ENCODE data around the gene TAPBP. TPM values are rescaled to one million over a fixed set of nuclear protein-coding genes. Genes with fewer than 3 reads are reported as not detected.

Gene TAPBP
- total RNA-seq, 4 donors from 2014 or later: 68.1 to 101 (median 77.0) TPM

DNA sequence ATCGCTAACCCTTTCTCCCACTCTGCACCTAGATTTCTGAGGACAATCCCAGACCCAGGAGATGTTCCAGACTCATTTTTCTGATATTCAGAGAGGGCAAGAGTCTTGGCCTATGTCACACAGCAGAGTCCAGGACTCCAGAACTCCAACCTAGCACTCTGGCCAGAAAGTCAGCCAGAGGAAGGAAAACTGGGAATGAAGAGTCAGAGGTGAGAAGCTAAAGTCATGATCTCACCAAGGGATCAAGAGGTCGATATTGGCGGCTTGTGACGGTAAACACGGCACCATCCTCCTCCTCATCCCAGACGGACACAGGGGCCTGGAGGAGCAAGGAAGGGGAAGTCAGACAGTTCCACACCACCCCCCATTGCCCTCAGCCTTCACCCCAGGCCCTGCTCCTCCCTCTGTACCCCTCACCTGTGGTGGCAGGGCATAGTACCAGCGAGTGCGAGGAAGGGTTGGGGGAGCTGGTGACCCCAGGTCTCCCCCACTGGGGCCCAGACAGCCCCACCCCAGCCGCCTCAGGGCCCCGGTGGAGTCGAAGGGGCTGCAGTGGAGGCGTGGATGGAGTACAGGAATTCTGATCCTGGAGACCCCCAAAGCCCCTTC is 17.0 kb downstream of the TAPBP start:
- WGBS, 2 donors: 55 to 67% methylated on average over 3 to 8 of the region's 12 CpGs
- peak overlapping the region; percentile 93 to 100 (median 98) for H3K27ac ChIP-seq
- no peak for TF ChIP-seq POLR2A (IDR thresholded peaks at IDR 0.05)
- TF ChIP-seq, protein P1, sequence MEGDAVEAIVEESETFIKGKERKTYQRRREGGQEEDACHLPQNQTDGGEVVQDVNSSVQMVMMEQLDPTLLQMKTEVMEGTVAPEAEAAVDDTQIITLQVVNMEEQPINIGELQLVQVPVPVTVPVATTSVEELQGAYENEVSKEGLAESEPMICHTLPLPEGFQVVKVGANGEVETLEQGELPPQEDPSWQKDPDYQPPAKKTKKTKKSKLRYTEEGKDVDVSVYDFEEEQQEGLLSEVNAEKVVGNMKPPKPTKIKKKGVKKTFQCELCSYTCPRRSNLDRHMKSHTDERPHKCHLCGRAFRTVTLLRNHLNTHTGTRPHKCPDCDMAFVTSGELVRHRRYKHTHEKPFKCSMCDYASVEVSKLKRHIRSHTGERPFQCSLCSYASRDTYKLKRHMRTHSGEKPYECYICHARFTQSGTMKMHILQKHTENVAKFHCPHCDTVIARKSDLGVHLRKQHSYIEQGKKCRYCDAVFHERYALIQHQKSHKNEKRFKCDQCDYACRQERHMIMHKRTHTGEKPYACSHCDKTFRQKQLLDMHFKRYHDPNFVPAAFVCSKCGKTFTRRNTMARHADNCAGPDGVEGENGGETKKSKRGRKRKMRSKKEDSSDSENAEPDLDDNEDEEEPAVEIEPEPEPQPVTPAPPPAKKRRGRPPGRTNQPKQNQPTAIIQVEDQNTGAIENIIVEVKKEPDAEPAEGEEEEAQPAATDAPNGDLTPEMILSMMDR (IDR thresholded peaks at IDR 0.05): no peak
- H3K36me3 ChIP-seq: peaks cover 12 to 59% (median 29%) of the 10 kb centered on the region in 3 donors
- intact Hi-C loops (cut with DNase I): no loop called here
- peaks cover 15 to 65% (median 30%) of the 10 kb centered on the region in 3 donors for H3K4me1 ChIP-seq
- H3K27me3 ChIP-seq: no peaks in the 10 kb centered on the region
- no peak for DNase-seq
- H3K9me3 ChIP-seq: no peaks in the 10 kb centered on the region
- peak overlapping the region; percentile 77 to 93 (median 82) for H3K4me3 ChIP-seq

DNA sequence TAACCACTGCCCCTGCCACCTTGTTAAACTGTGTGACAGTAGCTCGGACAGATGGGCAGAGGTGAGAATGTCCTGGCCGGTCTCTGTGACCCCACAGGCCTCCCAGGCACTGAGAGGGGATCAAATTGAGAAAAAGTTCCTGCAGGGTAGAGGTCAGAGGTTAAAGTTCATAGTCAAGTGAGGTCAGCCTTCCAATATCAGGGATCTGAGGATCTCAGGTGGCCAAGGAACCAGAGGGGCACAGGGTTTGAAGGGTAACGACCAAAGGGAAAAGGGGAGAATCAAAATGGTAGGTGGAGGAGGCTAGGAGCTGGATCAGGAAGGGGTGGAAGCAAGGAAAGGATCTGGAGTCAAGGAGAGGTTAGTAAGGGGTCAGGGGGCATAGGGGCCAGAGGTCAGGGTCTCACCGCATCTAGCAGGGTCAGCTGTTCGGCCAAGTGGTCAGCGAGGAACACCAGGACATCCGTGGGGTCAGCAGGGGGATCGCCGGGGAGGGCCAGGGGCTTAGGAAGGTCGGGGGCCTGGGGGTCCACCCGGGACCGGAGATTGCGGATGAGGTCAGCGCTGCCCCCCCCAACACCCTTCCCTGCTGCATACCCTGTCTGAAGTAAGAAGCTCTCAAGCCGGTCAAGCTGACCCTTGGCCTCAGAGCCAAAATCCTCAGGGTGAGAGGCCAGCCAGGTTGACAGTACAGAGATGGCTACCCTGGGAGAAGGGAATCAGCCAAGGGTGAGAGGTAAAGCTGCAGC is 18.1 kb downstream of the TAPBP start:
- 87 to 89% methylated on average over 10 to 15 of the region's 15 CpGs for WGBS, 2 donors
- intact Hi-C loops (cut with DNase I): no loop called here
- Histone ChIP-seq H3K9me3 (no peaks in the 10 kb centered on the region), H3K27ac (peak overlapping the region in 2 of 4 donors; percentile 93 to 100), H3K4me3 (no peak overlapping the region), H3K36me3 (peaks cover 18 to 59% (median 31%) of the 10 kb centered on the region in 3 donors), H3K27me3 (no peaks in the 10 kb centered on the region), H3K4me1 (peaks cover 15 to 61% (median 27%) of the 10 kb centered on the region in 3 donors)
- no peak for DNase-seq
- no peak for TF ChIP-seq POLR2A (IDR thresholded peaks at IDR 0.05)
- TF ChIP-seq, protein P1 (IDR thresholded peaks at IDR 0.05): no peak

DNA sequence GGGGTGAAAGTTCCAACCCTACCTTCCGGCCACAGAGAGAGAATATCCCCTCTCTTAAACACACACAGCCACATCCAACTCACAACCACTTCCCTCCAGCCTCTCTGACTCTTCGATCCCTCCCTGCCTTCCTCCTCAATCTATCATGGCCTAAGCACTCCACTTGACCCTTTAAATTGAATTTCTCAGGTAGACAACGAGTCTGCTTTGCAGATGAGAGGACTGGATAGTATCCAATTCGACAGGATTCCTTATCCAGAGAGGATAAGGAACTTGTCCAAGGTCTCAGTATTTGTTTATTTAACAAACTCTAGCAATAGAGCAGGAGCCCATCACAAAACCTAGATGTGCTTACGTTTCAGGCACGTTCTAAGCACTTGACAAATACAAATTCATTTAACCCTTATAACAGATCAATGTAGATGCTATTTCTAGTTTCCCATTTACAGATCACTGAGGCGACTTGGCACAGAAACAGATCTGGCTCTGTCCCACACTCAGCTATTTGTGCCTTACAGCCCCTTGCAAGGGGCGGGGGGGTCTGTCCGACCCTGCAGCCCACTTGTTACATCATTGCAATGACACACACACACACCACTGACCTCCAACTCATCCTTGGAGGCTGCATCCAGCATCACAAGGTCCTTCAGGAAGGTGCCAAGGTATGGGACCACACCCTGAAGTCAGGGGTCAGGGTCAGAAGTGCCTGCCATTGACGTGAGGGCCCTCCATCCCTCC is 19.6 kb downstream of the TAPBP start:
- Histone ChIP-seq H3K27ac (no peak overlapping the region), H3K9me3 (no peaks in the 10 kb centered on the region), H3K4me1 (peaks cover 19 to 63% (median 28%) of the 10 kb centered on the region in 3 donors), H3K4me3 (no peak overlapping the region), H3K36me3 (peaks cover 18 to 62% (median 31%) of the 10 kb centered on the region in 3 donors), H3K27me3 (no peaks in the 10 kb centered on the region)
- WGBS, 2 donors: 60 to 64% methylated on average over 10 of the region's 10 CpGs
- intact Hi-C loops (cut with DNase I): no loop called here
- no peak for DNase-seq
- no peak for TF ChIP-seq POLR2A (IDR thresholded peaks at IDR 0.05)
- TF ChIP-seq, protein P1 (IDR thresholded peaks at IDR 0.05): no peak

DNA sequence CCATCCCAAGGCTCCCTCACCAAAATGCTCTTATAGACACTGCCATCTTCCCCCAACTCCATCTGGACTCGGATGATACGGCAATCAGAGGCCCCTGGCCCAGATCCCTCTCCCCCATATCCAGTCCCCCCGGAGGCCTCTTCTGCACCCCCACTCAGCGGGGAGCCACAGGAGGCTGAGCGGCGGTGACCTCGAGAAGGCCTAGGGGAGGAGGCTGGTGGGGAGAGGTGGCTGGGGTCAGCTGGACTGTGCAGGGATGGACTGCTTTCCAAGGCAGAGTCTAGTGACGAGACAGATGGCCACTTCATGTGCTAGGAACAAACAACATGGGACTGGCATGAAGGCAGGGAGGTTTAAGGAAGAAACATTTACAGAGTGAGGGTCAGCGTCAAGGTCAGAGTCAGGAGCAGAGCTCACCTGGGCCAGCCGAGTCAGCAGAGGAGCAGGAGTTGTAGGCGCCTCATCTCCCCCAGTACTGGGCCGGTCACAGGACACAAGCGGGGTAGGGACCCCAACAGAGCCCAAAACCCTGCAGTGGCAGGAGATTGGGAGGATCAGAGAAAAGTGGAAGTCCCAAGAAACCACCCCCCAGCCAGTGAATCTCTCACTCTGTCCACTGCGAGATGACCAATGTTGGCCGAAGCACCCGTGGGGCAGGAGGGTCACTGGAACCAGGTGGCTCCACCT is 20.7 kb downstream of the TAPBP start:
- Histone ChIP-seq H3K4me3 (no peak overlapping the region), H3K27me3 (no peaks in the 10 kb centered on the region), H3K9me3 (no peaks in the 10 kb centered on the region), H3K36me3 (peaks cover 18 to 62% (median 31%) of the 10 kb centered on the region in 3 donors), H3K4me1 (peaks cover 24 to 66% (median 32%) of the 10 kb centered on the region in 3 donors), H3K27ac (no peak overlapping the region)
- TF ChIP-seq, protein P1 (IDR thresholded peaks at IDR 0.05): no peak
- TF ChIP-seq POLR2A (IDR thresholded peaks at IDR 0.05): no peak
- 81% methylated on average over 11 to 13 of the region's 16 CpGs for WGBS, 2 donors
- intact Hi-C loops (cut with DNase I): no loop called here
- DNase-seq: no peak
